NT2/D1 (cell line): Measurements from ENCODE around the gene TBC1D17.

Experiments
- SUZ12 ChIP-seq: IDR thresholded peaks from 2 replicates; pipeline ENCODE4 v1.6.1; 2011; ENCODE audit not compliant: insufficient read length, insufficient read depth; ENCODE audit errors: extremely low read depth
- YY1 ChIP-seq: IDR thresholded peaks from 2 replicates; pipeline ENCODE4 v1.6.1; 2011; ENCODE audit not compliant: insufficient read length, insufficient read depth
- ZNF274 ChIP-seq: IDR thresholded peaks from 2 replicates; pipeline ENCODE4 v1.6.1; 2011; ENCODE audit warnings: mild to moderate bottlenecking, low read depth, low read length

DNA sequence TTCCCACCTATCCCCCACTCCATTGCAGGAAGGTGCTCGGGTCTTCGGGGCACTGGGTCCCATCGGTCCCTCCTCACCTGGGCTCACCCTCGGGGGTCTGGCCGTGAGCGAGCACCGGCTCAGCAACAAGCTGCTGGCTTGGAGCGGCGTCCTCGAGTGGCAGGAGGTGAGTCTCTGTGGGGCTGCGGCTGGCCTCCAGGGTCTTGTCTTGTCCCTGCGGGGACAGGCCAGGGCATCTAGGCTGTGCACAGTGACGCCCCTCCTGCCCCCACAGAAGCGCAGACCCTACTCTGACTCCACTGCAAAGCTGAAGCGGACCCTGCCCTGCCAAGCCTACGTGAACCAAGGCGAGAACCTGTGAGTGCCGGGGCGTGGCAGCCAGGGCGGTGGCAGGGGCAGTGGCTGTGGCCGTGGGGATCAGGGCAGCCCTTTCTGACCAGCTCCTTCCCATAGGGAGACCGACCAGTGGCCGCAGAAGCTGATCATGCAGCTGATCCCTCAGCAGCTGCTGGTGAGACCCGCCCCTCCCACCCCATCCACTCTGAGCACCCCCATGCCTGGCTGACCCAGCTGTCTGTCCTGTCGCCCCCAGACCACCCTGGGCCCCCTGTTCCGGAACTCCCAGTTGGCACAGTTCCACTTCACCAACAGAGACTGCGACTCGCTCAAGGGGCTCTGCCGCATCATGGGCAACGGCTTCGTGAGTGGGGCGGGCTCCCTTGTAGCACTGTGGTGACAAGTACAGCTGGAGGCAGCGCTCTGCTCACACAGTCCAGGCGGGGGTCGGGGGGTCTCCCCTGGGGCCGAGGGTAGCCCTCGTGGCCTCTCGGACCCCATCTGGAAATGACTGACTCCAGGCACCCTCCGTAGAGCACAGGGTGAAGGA is 22.9 kb upstream of the TBC1D17 start:
- TF ChIP-seq SUZ12, result no peak
- TF ChIP-seq YY1, result no peak
- no peak for TF ChIP-seq ZNF274
